Neural cell (in vitro differentiated cells): ENCODE measurements around the gene TMEM266. TPM values are rescaled to one million over a fixed set of nuclear protein-coding genes. Genes with fewer than 3 reads are reported as not detected.

Source experiments
- H2AFZ ChIP-seq: fragments of 200-600, 300-800 bp; sonication (generic), shearing (Covaris generic); 2 replicates; pipeline ENCODE4 v1.6.0; 2014; ENCODE audit warnings: low read depth, mild to moderate bottlenecking, antibody characterized with exemption, low read length, moderate library complexity
- H3F3A ChIP-seq: fragments of 200-600 bp; shearing (Covaris generic); 2 replicates; pipeline ENCODE4 v1.6.1; 2016; ENCODE audit warnings: mild to moderate bottlenecking, moderate library complexity, mixed read lengths, antibody characterized with exemption, low read length; ENCODE audit not compliant: insufficient read depth, poor library complexity, severe bottlenecking
- H3K27ac ChIP-seq: fragments of 200-600, 300-800 bp; sonication (generic), shearing (Covaris generic); 2 replicates; pipeline ENCODE4 v1.5.1; 2014; ENCODE audit warnings: mild to moderate bottlenecking, low read length, moderate library complexity
- H3K27me3 ChIP-seq: fragments of 300-800, 200-600 bp; sonication (generic), shearing (Covaris generic); 2 replicates; pipeline ENCODE4 v1.6.0; 2014; ENCODE audit warnings: mild to moderate bottlenecking, low read depth, low read length, moderate library complexity; ENCODE audit not compliant: insufficient read depth
- H3K36me3 ChIP-seq: fragments of 300-800, 200-600 bp; sonication (generic), shearing (Covaris generic); 2 replicates; pipeline ENCODE4 v1.5.1; 2014; ENCODE audit warnings: mild to moderate bottlenecking, antibody characterized with exemption, low read length, moderate library complexity; ENCODE audit not compliant: insufficient read depth
- H3K4me2 ChIP-seq: fragments of 300-800, 200-600 bp; sonication (generic), shearing (Covaris generic); 2 replicates; pipeline ENCODE4 v1.6.0; 2014; ENCODE audit warnings: mild to moderate bottlenecking, low read length
- H3K4me3 ChIP-seq: fragments of 300-800, 200-600 bp; sonication (generic), shearing (Covaris generic); 2 replicates; pipeline ENCODE4 v1.5.1; 2014; ENCODE audit warnings: mild to moderate bottlenecking, low read length, moderate library complexity
- H3K79me2 ChIP-seq: fragments of 200-600 bp; shearing (Covaris generic); replicated peaks from 2 replicates; pipeline ENCODE4 v1.6.0; 2014; ENCODE audit warnings: mild to moderate bottlenecking, low read length, moderate library complexity; ENCODE audit not compliant: insufficient read depth
- H3K9ac ChIP-seq: fragments of 300-800, 200-600 bp; sonication (generic), shearing (Covaris generic); 2 replicates; pipeline ENCODE4 v1.6.1; 2016; ENCODE audit warnings: mild to moderate bottlenecking, low read length, mixed read lengths
- H3K9me2 ChIP-seq: fragments of 200-600 bp; shearing (Covaris generic); 2 replicates; pipeline ENCODE4 v1.6.1; 2016; ENCODE audit warnings: mild to moderate bottlenecking, low read length, mixed read lengths; ENCODE audit not compliant: insufficient read depth
- H3K9me3 ChIP-seq: fragments of 200-600, 300-800 bp; sonication (generic), shearing (Covaris generic); 2 replicates; pipeline ENCODE4 v1.6.1; 2016; ENCODE audit warnings: mild to moderate bottlenecking, mixed run types, low read length, moderate library complexity, mixed read lengths
- H4K20me1 ChIP-seq: fragments of 200-600 bp; shearing (Covaris generic); 2 replicates; pipeline ENCODE4 v1.6.1; 2016; ENCODE audit warnings: mild to moderate bottlenecking, mixed run types; ENCODE audit not compliant: insufficient read depth
- CTCF ChIP-seq: fragments of 450-650 bp; IDR thresholded peaks from 2 replicates; pipeline ENCODE4 v1.5.1; 2014; ENCODE audit warnings: antibody characterized with exemption, mild to moderate bottlenecking, moderate library complexity; ENCODE audit not compliant: poor library complexity, severe bottlenecking
- EP300 ChIP-seq: fragments of 450-650 bp; conservative IDR thresholded peaks from 2 replicates; pipeline ENCODE4 v1.6.1; 2014; ENCODE audit warnings: antibody characterized with exemption, mild to moderate bottlenecking, moderate library complexity; ENCODE audit not compliant: poor library complexity, severe bottlenecking
- EZH2 ChIP-seq: fragments of 200-600, 300-800 bp; shearing (Covaris generic), sonication (generic); IDR thresholded peaks from 2 replicates; pipeline ENCODE4 v1.6.1; 2014; ENCODE audit warnings: antibody characterized with exemption, low read length, borderline replicate concordance, mild to moderate bottlenecking; ENCODE audit not compliant: insufficient read depth, poor library complexity, severe bottlenecking
- MXI1 ChIP-seq: fragments of 450-650 bp; conservative IDR thresholded peaks from 2 replicates; pipeline ENCODE4 v1.6.1; 2014; ENCODE audit warnings: antibody characterized with exemption, mild to moderate bottlenecking; ENCODE audit not compliant: poor library complexity, severe bottlenecking
- POLR2AphosphoS5 ChIP-seq: IDR thresholded peaks from 2 replicates; pipeline ENCODE4 v1.6.1; 2012
- RAD21 ChIP-seq: fragments of 450-650 bp; conservative IDR thresholded peaks from 2 replicates; pipeline ENCODE4 v1.6.1; 2014; ENCODE audit warnings: antibody characterized with exemption, mild to moderate bottlenecking, moderate library complexity
- REST ChIP-seq: IDR thresholded peaks from 2 replicates; pipeline ENCODE4 v1.6.1; 2012; ENCODE audit warnings: borderline replicate concordance
- SMC3 ChIP-seq: fragments of 450-650 bp; conservative IDR thresholded peaks from 2 replicates; pipeline ENCODE4 v1.6.1; 2014; ENCODE audit warnings: antibody characterized with exemption, mild to moderate bottlenecking, moderate library complexity; ENCODE audit not compliant: poor library complexity
- TAF1 ChIP-seq: IDR thresholded peaks from 2 replicates; pipeline ENCODE4 v1.6.1; 2012; ENCODE audit warnings: low read depth
- polyA plus RNA-seq: library from polyadenylated mRNA; depleted of rRNA; stranded (reverse); fragments of >200 nt; gene quantifications from 2 replicates; pipeline ENCODE4 v1.2.3, GENCODE V29; 2014

Gene TMEM266
- polyA plus RNA-seq, 1 donor from 2014 or later = 17.6 TPM

- TF ChIP-seq EP300 (no peak), EZH2 (no peak), POLR2AphosphoS5 (no peak), TAF1 (no peak), SMC3 (no peak), REST (no peak), MXI1 (no peak), CTCF (no peak), RAD21 (no peak)
- no peaks in the 10 kb centered on the region for H3F3A ChIP-seq
- no peaks in the 10 kb centered on the region for H3K27me3 ChIP-seq
- H3K36me3 ChIP-seq = no peaks in the 10 kb centered on the region
- no peak overlapping the region for H2AFZ ChIP-seq
- H3K79me2 ChIP-seq = no peaks in the 10 kb centered on the region
- no peaks in the 10 kb centered on the region for H3K9me3 ChIP-seq
- H3K4me2 ChIP-seq = no peak overlapping the region
- no peak overlapping the region for H3K9ac ChIP-seq
- no peaks in the 10 kb centered on the region for H3K9me2 ChIP-seq
- H4K20me1 ChIP-seq = no peaks in the 10 kb centered on the region
- H3K4me3 ChIP-seq = no peak overlapping the region
- H3K27ac ChIP-seq = no peak overlapping the region
Observed at GRCh38 chr15:76169018-76169417, 109.2 kb downstream of the TMEM266 start.

GRCh38 chr15:76169911-76170800 is 110.4 kb downstream of the TMEM266 start:
- Histone ChIP-seq H4K20me1 (no peaks in the 10 kb centered on the region), H3K79me2 (no peaks in the 10 kb centered on the region), H3F3A (no peaks in the 10 kb centered on the region), H3K4me2 (no peak overlapping the region), H3K9me3 (no peaks in the 10 kb centered on the region), H3K9me2 (no peaks in the 10 kb centered on the region), H3K27ac (no peak overlapping the region), H2AFZ (no peak overlapping the region), H3K9ac (no peak overlapping the region), H3K27me3 (no peaks in the 10 kb centered on the region), H3K36me3 (no peaks in the 10 kb centered on the region), H3K4me3 (no peak overlapping the region)
- no peak for TF ChIP-seq TAF1
- TF ChIP-seq EZH2 = no peak
- no peak for TF ChIP-seq MXI1
- TF ChIP-seq REST = no peak
- TF ChIP-seq CTCF = no peak
- no peak for TF ChIP-seq EP300
- no peak for TF ChIP-seq SMC3
- no peak for TF ChIP-seq POLR2AphosphoS5
- no peak for TF ChIP-seq RAD21
